Esophagus (tissue), 2 donors: ENCODE results near the gene AMDHD2. TPM values are rescaled to one million over a fixed set of nuclear protein-coding genes. Genes with fewer than 3 reads are reported as not detected.
"Not testable (repeated sequence)": the region's sequence is repeated elsewhere in the genome, so short reads cannot be mapped to it uniquely, and the experiment has no call there.

Source experiments
- H3K27ac ChIP-seq, 2 donors: one replicate each; pipeline ENCODE4 v1.5.1; 2013; ENCODE audit warnings: low read depth in 2 of 2, mild to moderate bottlenecking in 2 of 2, inconsistent platforms in 1 of 2, low read length in 1 of 2, moderate library complexity in 1 of 2
- H3K27me3 ChIP-seq, 2 donors: one replicate each; pipeline ENCODE4 v1.6.1; 2013; ENCODE audit warnings: low read length in 2 of 2, control low read depth in 1 of 2, mild to moderate bottlenecking in 1 of 2; ENCODE audit not compliant: insufficient read depth in 2 of 2, control insufficient read depth in 1 of 2
- H3K36me3 ChIP-seq, 2 donors: one replicate each; pipeline ENCODE4 v1.6.1; 2013; ENCODE audit warnings: low read length in 1 of 2; ENCODE audit not compliant: control insufficient read depth in 2 of 2, insufficient read depth in 2 of 2
- H3K4me1 ChIP-seq, 2 donors: one replicate each; pipeline ENCODE4 v1.6.1; 2013; ENCODE audit warnings: low read length in 1 of 2; ENCODE audit not compliant: control insufficient read depth in 2 of 2, insufficient read depth in 2 of 2
- H3K4me3 ChIP-seq, 2 donors: one replicate each; pipeline ENCODE4 v1.5.1; 2013; ENCODE audit warnings: low read length in 2 of 2, mild to moderate bottlenecking in 2 of 2, low read depth in 1 of 2, moderate library complexity in 1 of 2
- H3K9me3 ChIP-seq, 2 donors: one replicate each; pipeline ENCODE4 v1.6.1; 2013; ENCODE audit warnings: mild to moderate bottlenecking in 2 of 2, low read depth in 1 of 2, low read length in 1 of 2, moderate library complexity in 1 of 2; ENCODE audit not compliant: control insufficient read depth in 2 of 2, insufficient read depth in 1 of 2
- WGBS, 2 donors: extraction: QIAGEN DNeasy Blood & Tissue Kit; methylation state at CpG; one replicate each; pipeline ENCODE4 v1.1.7; 2013; 5-methylcytosine and 5-hydroxymethylcytosine counted together
- polyA plus RNA-seq, 2 donors: library from polyadenylated mRNA; stranded (reverse); fragments of 200-250 nt; gene quantifications; one replicate each; pipeline ENCODE4 v1.2.3, GENCODE V29; 2013
- donor health status: healthy with polysubstance abuse.
- donor health status: Bipolar disorder and iron deficiency.

AMDHD2 gene
- polyA plus RNA-seq, 2 donors = 18.8 to 24.1 TPM

- H3K27me3 ChIP-seq, H3K4me1 ChIP-seq, H3K27ac ChIP-seq, H3K9me3 ChIP-seq, H3K4me3 ChIP-seq, H3K36me3 ChIP-seq: not testable (repeated sequence)
- WGBS, 2 donors = 8% methylated on average over 2 of the region's 4 CpGs; no CpG with 5 or more reads in 1 of the 2 donors
Observed at GRCh38 chr16:2560798-2561133, 40.6 kb downstream of the AMDHD2 start.

- no CpG with 5 or more reads among the region's 6 CpGs for WGBS, 2 donors
- H3K9me3 ChIP-seq, H3K36me3 ChIP-seq, H3K27ac ChIP-seq, H3K27me3 ChIP-seq, H3K4me1 ChIP-seq, H3K4me3 ChIP-seq: not testable (repeated sequence)
Observed at GRCh38 chr16:2567506-2567905, 47.3 kb downstream of the AMDHD2 start.

GRCh38 chr16:2568573-2568972, 48.4 kb downstream of the AMDHD2 start:
- not testable (repeated sequence) for H3K27ac ChIP-seq, H3K4me3 ChIP-seq, H3K4me1 ChIP-seq, H3K9me3 ChIP-seq, H3K27me3 ChIP-seq, H3K36me3 ChIP-seq
- WGBS, 2 donors = no CpG with 5 or more reads among the region's 11 CpGs

- WGBS, 2 donors = no CpG with 5 or more reads among the region's 6 CpGs
- not testable (repeated sequence) for H3K9me3 ChIP-seq, H3K36me3 ChIP-seq, H3K4me1 ChIP-seq, H3K4me3 ChIP-seq, H3K27ac ChIP-seq, H3K27me3 ChIP-seq
Observed at GRCh38 chr16:2572704-2573103, 52.5 kb downstream of the AMDHD2 start.

DNA sequence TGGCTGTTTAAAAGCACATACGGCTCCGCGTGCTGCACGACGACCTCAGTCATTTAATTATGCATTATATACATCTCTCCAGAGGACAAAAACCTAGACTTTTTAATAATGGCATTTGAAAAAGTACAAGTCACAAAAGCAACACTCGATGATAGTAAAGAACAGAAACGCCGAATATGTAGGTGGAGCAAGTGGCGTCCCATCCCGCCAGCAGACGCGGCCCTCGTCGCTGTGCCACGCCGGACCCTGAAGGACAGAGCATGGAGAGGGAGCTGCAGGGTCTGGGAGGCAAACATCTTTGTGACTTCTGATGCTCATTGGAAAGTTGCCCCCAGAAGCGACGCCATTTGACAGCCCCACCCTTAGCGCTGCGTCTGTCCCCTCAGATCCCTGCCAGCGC, 55.7 kb downstream of the AMDHD2 start:
- H3K27me3 ChIP-seq, H3K4me1 ChIP-seq, H3K4me3 ChIP-seq, H3K27ac ChIP-seq, H3K9me3 ChIP-seq, H3K36me3 ChIP-seq: not testable (repeated sequence)
- 93 to 95% methylated on average over 11 to 13 of the region's 21 CpGs for WGBS, 2 donors

GRCh38 chr16:2577044-2577443, 56.9 kb downstream of the AMDHD2 start:
- not testable (repeated sequence) for H3K27ac ChIP-seq, H3K9me3 ChIP-seq, H3K27me3 ChIP-seq, H3K36me3 ChIP-seq, H3K4me3 ChIP-seq, H3K4me1 ChIP-seq
- 96% methylated on average over 12 to 19 of the region's 26 CpGs for WGBS, 2 donors

DNA sequence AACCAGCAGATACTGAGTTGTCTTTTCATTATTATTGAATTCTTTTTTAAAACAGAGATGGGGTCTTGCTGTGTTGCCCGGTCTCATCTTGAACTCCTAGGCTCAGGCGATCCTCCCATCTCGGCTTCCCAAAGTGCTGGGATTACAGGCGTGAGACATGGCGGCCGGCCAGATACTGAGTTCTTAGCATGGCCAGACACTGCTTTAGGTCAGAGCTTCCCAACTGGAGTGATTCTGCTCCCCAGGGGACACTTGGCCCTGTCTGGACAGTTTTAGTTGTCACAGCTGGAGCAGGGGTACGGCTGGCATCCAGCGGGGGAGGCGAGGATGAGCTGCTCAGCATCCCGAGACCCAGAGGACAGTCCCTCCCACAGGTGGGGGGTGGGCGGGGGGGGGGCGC, 58.7 kb downstream of the AMDHD2 start:
- H3K9me3 ChIP-seq, H3K27ac ChIP-seq, H3K4me3 ChIP-seq, H3K36me3 ChIP-seq, H3K27me3 ChIP-seq, H3K4me1 ChIP-seq: not testable (repeated sequence)
- 83 to 100% methylated on average over 2 to 3 of the region's 12 CpGs for WGBS, 2 donors

GRCh38 chr16:2580143-2580542, 60.0 kb downstream of the AMDHD2 start:
- WGBS, 2 donors = 46 to 62% methylated on average over 6 of the region's 11 CpGs
- H3K9me3 ChIP-seq, H3K4me1 ChIP-seq, H3K4me3 ChIP-seq, H3K27ac ChIP-seq, H3K36me3 ChIP-seq, H3K27me3 ChIP-seq: not testable (repeated sequence)

DNA sequence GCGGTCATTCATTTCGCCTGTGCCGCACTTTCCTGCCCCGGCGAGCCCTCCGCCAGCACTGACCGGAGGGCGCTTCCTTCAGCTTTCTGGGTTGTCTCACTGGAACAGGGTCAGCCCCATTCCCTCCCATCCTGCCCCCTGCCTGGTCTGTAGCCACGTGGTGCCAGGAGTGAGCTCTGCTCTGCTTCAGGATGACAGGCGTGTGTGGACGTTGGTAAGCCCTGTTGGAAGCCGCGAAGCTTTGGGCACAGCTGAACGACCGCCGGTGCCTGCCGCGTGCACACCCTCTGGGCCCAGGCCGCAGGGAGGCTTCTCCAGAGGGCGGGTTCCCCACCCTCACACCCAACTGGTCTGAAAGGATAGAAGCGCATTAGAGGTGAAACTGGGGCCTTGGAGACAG, 60.6 kb downstream of the AMDHD2 start:
- no CpG with 5 or more reads among the region's 21 CpGs for WGBS, 2 donors
- not testable (repeated sequence) for H3K4me3 ChIP-seq, H3K9me3 ChIP-seq, H3K4me1 ChIP-seq, H3K27ac ChIP-seq, H3K27me3 ChIP-seq
- H3K36me3 ChIP-seq = peaks cover 0 to 12% of the 10 kb centered on the region in 2 donors
